ENCODE data around the gene CHSY3.

The CHSY3 gene

DNA sequence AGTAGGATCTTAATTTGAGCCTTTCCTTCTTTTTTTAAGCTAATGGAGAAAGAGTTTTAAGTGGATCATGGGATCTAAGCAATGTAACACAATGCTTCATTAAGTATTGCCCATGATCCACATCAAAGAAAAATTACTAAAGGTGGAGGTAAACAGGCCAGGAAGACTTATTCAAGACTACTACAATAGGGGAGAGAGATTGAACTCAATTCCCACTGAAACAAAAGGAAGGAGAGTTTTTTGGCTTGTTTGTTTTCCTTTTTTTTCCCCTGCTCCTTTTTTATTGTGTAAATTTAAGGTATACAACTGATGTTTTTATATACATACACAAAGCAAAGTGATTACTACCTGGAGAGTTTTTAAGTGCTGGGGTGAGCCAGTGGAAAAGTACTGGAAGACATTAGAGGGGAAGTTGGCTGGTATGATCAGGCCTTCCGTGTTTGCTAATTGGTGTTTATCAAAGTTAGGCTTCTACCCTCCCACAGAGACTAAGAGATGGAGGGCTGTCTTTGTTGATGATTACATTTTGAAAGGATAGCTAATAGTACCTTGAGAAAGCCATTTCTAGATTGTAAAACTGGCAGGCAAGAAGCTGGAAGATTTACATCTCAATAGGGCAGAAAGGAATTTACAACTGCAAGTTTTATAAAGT is 262.7 kb downstream of the CHSY3 start (continued):
- TF ChIP-seq, protein P1, sequence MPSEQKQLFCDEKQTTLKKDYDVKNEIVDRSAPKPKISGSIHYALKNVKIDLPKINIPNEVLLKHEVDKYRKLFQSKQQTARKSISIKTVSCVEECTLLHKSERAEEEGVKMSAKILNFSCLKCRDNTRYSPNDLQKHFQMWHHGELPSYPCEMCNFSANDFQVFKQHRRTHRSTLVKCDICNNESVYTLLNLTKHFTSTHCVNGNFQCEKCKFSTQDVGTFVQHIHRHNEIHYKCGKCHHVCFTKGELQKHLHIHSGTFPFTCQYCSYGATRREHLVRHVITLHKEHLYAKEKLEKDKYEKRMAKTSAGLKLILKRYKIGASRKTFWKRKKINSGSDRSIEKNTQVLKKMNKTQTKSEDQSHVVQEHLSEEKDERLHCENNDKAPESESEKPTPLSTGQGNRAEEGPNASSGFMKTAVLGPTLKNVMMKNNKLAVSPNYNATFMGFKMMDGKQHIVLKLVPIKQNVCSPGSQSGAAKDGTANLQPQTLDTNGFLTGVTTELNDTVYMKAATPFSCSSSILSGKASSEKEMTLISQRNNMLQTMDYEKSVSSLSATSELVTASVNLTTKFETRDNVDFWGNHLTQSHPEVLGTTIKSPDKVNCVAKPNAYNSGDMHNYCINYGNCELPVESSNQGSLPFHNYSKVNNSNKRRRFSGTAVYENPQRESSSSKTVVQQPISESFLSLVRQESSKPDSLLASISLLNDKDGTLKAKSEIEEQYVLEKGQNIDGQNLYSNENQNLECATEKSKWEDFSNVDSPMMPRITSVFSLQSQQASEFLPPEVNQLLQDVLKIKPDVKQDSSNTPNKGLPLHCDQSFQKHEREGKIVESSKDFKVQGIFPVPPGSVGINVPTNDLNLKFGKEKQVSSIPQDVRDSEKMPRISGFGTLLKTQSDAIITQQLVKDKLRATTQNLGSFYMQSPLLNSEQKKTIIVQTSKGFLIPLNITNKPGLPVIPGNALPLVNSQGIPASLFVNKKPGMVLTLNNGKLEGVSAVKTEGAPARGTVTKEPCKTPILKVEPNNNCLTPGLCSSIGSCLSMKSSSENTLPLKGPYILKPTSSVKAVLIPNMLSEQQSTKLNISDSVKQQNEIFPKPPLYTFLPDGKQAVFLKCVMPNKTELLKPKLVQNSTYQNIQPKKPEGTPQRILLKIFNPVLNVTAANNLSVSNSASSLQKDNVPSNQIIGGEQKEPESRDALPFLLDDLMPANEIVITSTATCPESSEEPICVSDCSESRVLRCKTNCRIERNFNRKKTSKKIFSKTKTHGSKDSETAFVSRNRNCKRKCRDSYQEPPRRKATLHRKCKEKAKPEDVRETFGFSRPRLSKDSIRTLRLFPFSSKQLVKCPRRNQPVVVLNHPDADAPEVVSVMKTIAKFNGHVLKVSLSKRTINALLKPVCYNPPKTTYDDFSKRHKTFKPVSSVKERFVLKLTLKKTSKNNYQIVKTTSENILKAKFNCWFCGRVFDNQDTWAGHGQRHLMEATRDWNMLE (tag by site-specific recombination; conservative IDR thresholded peaks at IDR 0.05; ENCODE audit: low read depth) = no peak
- TF ChIP-seq ZNF426 (tag by site-specific recombination; IDR thresholded peaks at IDR 0.05) (no peak), ZNF48 (tag by site-specific recombination; IDR thresholded peaks at IDR 0.05) (no peak), ZNF37A (tag by site-specific recombination; IDR thresholded peaks at IDR 0.05) (no peak), ZNF302 (tag by site-specific recombination; IDR thresholded peaks at IDR 0.05; ENCODE audit: low read depth) (no peak), ZNF626 (tag by site-specific recombination; IDR thresholded peaks at IDR 0.05) (no peak), SCRT1 (tag by site-specific recombination; IDR thresholded peaks at IDR 0.05; ENCODE audit: borderline replicate concordance) (no peak), ZNF792 (tag by site-specific recombination; IDR thresholded peaks at IDR 0.05) (no peak), ZNF138 (tag by site-specific recombination; IDR thresholded peaks at IDR 0.05; ENCODE audit: borderline replicate concordance) (no peak), RBAK (tag by site-specific recombination; IDR thresholded peaks at IDR 0.05) (no peak), ZBTB21 (tag by site-specific recombination; IDR thresholded peaks at IDR 0.05) (no peak)
- TF ChIP-seq, protein P2, sequence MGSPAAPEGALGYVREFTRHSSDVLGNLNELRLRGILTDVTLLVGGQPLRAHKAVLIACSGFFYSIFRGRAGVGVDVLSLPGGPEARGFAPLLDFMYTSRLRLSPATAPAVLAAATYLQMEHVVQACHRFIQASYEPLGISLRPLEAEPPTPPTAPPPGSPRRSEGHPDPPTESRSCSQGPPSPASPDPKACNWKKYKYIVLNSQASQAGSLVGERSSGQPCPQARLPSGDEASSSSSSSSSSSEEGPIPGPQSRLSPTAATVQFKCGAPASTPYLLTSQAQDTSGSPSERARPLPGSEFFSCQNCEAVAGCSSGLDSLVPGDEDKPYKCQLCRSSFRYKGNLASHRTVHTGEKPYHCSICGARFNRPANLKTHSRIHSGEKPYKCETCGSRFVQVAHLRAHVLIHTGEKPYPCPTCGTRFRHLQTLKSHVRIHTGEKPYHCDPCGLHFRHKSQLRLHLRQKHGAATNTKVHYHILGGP (tag by site-specific recombination; IDR thresholded peaks at IDR 0.05) = no peak
- TF ChIP-seq, protein P3, sequence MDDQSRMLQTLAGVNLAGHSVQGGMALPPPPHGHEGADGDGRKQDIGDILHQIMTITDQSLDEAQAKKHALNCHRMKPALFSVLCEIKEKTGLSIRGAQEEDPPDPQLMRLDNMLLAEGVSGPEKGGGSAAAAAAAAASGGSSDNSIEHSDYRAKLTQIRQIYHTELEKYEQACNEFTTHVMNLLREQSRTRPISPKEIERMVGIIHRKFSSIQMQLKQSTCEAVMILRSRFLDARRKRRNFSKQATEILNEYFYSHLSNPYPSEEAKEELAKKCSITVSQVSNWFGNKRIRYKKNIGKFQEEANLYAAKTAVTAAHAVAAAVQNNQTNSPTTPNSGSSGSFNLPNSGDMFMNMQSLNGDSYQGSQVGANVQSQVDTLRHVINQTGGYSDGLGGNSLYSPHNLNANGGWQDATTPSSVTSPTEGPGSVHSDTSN (CRISPR knock-in tag; IDR thresholded peaks at IDR 0.05) = no peak

DNA sequence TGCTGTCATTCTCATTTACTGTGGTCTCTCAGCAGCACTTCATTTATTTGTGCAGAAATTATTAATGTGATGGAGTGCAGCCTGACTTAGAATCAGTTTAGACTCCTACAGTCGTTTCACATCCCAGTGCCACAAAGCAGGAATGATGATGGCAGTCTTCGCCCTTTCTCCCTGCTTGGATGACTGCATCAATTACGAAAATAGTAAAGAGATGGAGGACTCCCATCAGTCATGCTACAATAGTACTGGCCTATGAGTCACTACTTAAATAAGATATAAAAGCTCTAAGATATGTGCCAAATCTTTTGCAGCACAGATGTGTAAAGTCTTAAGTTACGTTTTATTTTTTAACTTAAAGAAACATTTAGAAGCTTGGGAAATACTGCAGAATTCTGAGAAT is 263.9 kb downstream of the CHSY3 start:
- Histone ChIP-seq H3K4me1 (ENCODE audit: control insufficient read depth, insufficient read depth, low read length) (no peaks in the 10 kb centered on the region), H3K36me3 (ENCODE audit: control insufficient read depth in 2 of 2, insufficient read depth in 1 of 2, low read length in 2 of 2) (no peaks in the 10 kb centered on the region), H3K4me3 (ENCODE audit: low read depth, low read length) (no peak overlapping the region), H3K9me3 (ENCODE audit: control insufficient read depth, insufficient read depth, low read depth, low read length) (no peaks in the 10 kb centered on the region), H3K27ac (ENCODE audit: extremely low read depth, low read depth, low read length) (no peak overlapping the region)
- TF ChIP-seq ZIC2 (tag by site-specific recombination; IDR thresholded peaks at IDR 0.05) = no peak
- TF ChIP-seq ZNF792 (tag by site-specific recombination; IDR thresholded peaks at IDR 0.05) = no peak
- ChIA-PET POLR2A (no interaction called here), CTCF (no interaction called here)

DNA sequence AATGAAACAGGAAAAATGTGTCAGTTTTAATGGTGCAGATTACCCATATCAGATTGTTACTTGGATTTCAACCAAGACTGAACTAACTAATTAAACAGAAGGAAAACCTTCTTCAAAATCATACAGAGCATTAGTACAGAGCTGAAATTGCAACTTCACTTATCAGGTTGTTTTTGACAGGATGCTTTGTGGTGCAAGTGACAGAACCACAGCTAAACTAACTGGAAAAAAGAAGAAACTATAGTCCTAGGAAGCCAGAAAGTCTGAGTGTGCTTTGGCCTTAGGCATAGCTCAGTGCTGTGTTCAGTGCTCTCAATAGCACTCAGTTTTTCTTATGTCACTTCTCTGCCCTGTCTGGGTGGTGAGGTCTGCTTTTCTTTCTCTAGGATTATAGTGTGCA is 267.4 kb downstream of the CHSY3 start:
- ChIA-PET POLR2A (no interaction called here), CTCF (interaction anchor here (0.7 kb wide), 1 partner anchor 599 kb away, joined by 4 read pairs; no protein-coding TSS in a partner anchor)
- Histone ChIP-seq H3K4me3 (ENCODE audit: low read depth, low read length) (no peak overlapping the region), H3K9me3 (ENCODE audit: control insufficient read depth, insufficient read depth, low read depth, low read length) (no peaks in the 10 kb centered on the region), H3K4me1 (ENCODE audit: control insufficient read depth, insufficient read depth, low read length) (no peaks in the 10 kb centered on the region), H3K36me3 (ENCODE audit: control insufficient read depth in 2 of 2, insufficient read depth in 1 of 2, low read length in 2 of 2) (no peaks in the 10 kb centered on the region), H3K27ac (ENCODE audit: extremely low read depth, low read depth, low read length) (no peak overlapping the region)
- TF ChIP-seq BCL11B (tag by site-specific recombination; IDR thresholded peaks at IDR 0.05; ENCODE audit: low read depth) = no peak
- TF ChIP-seq SP7 (tag by site-specific recombination; IDR thresholded peaks at IDR 0.05) = no peak
- TF ChIP-seq MYNN (tag by site-specific recombination; IDR thresholded peaks at IDR 0.05; ENCODE audit: borderline replicate concordance) = no peak
- no peak for TF ChIP-seq ZNF350 (tag by site-specific recombination; IDR thresholded peaks at IDR 0.05)
- TF ChIP-seq, protein P4, sequence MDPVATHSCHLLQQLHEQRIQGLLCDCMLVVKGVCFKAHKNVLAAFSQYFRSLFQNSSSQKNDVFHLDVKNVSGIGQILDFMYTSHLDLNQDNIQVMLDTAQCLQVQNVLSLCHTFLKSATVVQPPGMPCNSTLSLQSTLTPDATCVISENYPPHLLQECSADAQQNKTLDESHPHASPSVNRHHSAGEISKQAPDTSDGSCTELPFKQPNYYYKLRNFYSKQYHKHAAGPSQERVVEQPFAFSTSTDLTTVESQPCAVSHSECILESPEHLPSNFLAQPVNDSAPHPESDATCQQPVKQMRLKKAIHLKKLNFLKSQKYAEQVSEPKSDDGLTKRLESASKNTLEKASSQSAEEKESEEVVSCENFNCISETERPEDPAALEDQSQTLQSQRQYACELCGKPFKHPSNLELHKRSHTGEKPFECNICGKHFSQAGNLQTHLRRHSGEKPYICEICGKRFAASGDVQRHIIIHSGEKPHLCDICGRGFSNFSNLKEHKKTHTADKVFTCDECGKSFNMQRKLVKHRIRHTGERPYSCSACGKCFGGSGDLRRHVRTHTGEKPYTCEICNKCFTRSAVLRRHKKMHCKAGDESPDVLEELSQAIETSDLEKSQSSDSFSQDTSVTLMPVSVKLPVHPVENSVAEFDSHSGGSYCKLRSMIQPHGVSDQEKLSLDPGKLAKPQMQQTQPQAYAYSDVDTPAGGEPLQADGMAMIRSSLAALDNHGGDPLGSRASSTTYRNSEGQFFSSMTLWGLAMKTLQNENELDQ (tag by site-specific recombination; IDR thresholded peaks at IDR 0.05; ENCODE audit: low read depth) = no peak
- TF ChIP-seq IKZF3 (tag by site-specific recombination; IDR thresholded peaks at IDR 0.05) = no peak
- TF ChIP-seq, protein P5, sequence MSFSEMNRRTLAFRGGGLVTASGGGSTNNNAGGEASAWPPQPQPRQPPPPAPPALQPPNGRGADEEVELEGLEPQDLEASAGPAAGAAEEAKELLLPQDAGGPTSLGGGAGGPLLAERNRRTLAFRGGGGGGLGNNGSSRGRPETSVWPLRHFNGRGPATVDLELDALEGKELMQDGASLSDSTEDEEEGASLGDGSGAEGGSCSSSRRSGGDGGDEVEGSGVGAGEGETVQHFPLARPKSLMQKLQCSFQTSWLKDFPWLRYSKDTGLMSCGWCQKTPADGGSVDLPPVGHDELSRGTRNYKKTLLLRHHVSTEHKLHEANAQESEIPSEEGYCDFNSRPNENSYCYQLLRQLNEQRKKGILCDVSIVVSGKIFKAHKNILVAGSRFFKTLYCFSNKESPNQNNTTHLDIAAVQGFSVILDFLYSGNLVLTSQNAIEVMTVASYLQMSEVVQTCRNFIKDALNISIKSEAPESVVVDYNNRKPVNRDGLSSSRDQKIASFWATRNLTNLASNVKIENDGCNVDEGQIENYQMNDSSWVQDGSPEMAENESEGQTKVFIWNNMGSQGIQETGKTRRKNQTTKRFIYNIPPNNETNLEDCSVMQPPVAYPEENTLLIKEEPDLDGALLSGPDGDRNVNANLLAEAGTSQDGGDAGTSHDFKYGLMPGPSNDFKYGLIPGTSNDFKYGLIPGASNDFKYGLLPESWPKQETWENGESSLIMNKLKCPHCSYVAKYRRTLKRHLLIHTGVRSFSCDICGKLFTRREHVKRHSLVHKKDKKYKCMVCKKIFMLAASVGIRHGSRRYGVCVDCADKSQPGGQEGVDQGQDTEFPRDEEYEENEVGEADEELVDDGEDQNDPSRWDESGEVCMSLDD (tag by site-specific recombination; IDR thresholded peaks at IDR 0.05) = no peak

Measured in HEK293 (cell line).